Stimulated activated CD4-positive, alpha-beta T cell treated with anti-CD3 and anti-CD28 coated beads, Interleukin-2, amount 100 ng/mL, for 4 hours (primary cell): ENCODE measurements around the gene CDHR5.

Experiments used
- DNase-seq: peaks from one replicate; pipeline ENCODE4 v3.0.0-alpha.2; 2020; ENCODE audit warnings: low read depth

The CDHR5 gene

DNA sequence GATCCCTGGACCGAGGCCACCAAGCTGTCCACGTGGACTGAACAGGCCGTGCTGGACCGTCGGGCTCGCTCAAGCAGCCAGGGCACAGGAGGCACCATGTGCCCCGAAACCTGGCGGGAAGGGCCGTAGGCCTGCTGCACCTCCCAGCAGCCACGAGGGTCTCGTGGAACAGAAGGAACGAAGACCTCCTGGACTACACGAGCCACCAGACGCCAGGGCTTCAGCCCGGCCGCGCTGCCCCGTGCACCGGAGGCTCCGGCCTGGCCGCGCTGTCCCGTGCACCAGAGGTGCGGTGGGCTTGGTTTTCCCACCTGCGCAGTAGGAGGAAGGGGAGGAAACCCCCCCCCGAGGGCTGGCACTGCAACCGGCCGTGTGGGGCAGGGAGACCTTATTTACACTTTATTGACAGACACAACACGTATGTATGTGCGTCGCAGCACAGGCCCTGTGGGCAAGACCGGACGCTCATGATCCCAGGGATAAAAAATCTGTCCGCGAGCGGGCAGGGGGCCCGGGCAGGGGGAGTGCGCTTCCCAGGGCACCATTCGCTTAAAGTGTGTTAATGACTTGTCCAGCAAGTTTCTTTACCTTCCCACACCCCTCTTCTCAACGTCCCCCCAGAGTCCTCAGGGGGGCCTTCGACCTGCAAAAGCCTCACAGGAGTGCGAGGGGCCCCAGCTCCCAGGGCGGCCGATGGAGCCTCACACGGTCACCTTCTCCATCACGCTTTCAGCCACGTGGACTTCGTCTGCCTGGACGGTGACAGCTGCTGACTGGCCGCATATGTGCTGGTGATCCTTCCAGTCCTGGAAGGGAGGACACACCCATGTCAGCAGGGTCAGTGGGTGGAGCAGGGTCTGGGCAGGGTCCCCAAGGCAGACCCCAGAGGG is 19.3 kb upstream of the CDHR5 start:
- no peak for DNase-seq

DNA sequence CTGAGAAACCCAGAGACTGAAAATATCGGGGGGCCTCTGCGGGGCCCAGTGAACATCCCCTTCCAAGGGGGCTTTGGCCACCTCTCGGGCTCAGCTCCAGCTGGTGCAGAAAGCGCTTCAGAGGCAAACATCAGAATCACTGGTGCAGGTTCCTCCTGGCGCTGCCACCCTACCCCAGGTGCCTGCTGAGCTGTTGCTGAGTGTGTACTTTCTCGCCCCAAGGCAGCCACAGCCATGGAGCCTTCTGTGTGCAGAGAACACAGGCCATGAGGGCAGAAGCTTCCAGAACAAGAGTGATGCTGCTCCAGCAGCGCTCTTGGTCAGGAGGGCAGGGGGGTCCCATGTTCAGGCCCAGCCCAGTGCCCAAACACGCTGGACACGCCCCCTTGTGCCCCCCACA is 18.6 kb upstream of the CDHR5 start:
- DNase-seq: no peak

- no peak for DNase-seq
These were observed 17.1 kb upstream of the CDHR5 start for GRCh38 chr11:641806-642370.

- DNase-seq: no peak
These were observed 15.4 kb upstream of the CDHR5 start for GRCh38 chr11:640021-640706.

DNA sequence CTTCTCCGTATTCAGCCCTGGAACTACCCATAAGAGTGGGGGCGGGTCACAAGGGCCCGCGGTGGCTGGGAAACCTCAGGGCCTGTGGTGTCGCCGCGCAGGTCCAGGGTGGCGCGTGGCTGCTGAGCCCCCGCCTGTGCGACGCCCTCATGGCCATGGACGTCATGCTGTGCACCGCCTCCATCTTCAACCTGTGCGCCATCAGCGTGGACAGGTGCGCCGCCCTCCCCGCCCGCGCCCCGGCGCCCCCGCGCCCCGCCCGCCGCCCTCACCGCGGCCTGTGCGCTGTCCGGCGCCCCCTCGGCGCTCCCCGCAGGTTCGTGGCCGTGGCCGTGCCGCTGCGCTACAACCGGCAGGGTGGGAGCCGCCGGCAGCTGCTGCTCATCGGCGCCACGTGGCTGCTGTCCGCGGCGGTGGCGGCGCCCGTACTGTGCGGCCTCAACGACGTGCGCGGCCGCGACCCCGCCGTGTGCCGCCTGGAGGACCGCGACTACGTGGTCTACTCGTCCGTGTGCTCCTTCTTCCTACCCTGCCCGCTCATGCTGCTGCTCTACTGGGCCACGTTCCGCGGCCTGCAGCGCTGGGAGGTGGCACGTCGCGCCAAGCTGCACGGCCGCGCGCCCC is 14.7 kb upstream of the CDHR5 start:
- no peak for DNase-seq

- no peak for DNase-seq
These were observed 14.0 kb upstream of the CDHR5 start for GRCh38 chr11:638631-639331.

DNA sequence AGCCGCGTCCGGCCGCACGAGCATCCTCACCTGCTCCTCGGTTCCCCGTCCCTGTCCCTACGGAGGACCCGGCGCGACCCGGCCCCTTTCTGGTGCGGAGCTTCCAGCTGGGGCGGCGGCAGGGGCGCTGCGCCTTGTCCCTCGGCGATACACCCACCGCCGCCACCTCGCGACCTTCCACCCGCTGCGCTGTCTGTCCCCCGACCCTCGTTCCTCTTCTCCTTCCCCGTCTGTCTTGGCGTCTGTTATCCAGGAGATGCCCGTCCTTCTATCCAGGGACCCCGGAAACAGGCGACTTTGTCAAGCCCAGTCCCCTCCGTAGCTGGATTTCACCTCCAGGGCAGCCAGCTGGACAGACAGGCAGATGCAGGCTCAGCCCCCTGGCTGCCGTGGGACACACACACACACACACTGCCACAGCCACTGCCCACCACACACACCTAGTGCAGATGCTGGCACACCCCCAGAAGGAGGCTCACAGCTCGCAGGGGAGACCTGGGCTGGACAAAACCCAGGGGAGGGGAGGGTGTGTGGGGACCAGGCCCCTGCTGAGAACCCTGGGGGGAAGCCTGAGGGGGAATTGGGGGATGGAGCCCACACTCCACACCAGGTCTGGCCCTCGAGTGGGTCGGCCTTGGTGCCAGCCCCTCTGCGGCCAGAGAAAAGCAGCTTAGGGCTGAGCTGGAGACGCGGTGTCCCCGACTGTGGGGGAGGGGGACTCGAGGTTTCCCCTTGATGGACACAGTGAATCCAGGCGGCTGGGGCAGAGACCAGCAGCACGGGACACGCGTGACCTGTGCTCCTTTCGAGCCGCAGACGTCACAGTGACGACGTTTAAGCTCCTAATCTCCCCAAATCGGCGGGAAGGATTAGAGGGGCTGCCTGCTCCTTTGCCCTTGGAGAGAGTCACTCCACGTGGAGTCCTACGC is 13.1 kb upstream of the CDHR5 start:
- no peak for DNase-seq

GRCh38 chr11:637333-637592 is 12.5 kb upstream of the CDHR5 start:
- no peak for DNase-seq

DNA sequence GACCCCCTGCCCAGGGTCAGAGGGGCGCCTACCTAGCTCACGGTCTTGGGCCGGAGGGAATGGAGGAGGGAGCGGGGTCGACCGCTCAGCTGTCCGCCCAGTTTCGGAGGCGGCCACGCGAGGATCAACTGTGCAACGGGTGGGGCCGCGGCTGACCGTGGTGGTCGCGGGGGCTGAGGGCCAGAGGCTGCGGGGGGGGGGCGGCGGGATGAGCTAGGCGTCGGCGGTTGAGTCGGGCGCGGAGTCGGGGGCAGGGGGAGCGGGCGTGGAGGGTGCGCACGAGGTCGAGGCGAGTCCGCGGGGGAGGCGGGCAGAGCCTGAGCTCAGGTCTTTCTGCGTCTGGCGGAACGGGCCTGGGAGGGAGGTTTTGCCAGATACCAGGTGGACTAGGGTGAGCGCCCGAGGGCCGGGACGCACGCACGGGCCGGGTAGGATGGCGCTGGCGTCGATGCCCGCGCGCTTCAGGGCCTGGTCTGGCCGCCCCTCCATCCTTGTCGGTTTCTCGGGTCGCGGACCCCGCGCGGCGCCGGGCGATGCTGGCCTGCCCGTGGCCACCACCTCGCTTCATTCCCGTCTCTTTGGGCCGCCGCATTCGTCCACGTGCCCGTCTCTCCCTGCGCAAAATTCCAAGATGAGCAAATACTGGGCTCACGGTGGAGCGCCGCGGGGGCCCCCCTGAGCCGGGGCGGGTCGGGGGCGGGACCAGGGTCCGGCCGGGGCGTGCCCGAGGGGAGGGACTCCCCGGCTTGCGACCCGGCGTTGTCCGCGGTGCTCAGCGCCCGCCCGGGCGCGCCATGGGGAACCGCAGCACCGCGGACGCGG is 12.0 kb upstream of the CDHR5 start, which contains the start of gene DRD4:
Gene DRD4, plus strand, starts transcription at position 759 of the 822 bp plus-strand sequence. Its CDS starts 36 bp downstream, at position 795.
- DNase-seq: no peak

GRCh38 chr11:635945-636510 is 11.3 kb upstream of the CDHR5 start:
- DNase-seq: no peak

- no peak for DNase-seq
These were observed 6.1 kb upstream of the CDHR5 start for GRCh38 chr11:630871-631270.

DNA sequence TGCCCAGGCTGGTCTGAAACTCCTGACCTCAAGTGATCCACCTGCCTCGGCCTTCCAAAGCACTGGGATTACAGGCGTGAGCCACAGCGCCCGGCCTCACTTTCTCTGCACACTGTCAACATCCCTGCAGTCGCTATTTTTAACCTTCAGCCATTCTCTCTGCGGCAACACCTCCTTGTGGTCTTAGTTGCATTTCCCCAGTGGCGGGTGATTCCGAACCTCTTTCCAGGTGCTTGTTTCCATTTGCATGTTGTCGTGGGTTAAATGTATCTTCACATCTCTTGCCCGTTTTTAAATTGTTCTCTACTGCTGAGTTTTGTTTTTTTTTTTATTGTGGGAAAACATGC is 4.5 kb upstream of the CDHR5 start:
- DNase-seq: no peak

GRCh38 chr11:628056-628455 is 3.3 kb upstream of the CDHR5 start:
- DNase-seq: no peak

DNA sequence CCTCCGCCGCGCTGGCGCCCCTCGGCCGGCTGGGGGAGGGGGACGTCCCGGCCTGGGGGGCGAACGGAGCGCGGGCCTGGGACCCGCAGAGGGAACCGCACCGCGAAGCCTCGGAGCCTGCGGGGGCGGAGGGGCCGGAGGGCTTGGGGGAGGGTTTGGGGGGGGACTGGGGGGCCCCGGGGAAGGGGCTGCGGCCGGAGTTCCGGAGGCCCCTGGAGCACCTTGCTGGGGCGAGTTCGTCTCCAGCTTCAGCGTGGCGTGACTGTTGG is 2.5 kb upstream of the CDHR5 start:
- DNase-seq: no peak

DNA sequence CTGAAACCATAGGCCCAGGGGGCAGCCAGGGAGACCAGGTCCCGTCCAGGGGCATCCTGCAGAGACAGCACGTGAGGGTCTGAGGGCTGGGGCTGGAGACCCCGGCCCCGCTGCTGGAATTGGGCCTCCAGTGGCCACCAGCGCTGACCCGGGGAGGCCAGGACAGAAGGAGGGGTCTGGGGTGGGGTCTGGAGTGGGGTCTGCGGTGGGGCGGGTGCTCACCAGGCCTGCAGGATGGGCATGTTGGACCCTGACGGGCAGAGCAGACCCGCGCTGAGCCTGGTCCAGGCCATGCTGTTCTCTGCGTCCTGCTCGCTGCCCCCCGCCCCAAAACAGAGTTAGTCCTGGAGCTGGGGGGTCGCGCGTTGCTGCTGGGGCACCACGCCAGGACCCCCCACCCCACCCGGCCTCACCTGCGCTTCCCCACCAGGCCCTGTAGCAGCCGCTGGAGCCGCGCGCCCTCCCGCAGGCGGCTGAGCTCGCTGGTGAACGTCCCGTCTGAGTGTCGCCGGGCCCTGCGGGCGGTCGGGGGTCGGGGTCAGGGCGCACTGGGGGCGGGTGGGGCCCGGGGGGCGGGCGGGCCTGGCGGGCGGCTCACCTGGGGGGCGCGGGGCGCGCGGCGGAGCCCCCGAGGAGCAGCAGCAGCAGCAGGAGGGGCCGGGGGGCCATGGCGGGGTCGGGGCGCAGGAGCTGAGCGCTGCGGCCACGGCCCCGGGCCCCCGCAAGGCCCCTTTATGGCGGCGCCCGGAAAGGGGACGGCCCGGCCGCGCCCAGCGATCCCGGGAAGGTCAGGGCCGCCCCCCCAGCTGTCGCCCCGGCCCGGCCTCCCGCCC is 1.9 kb upstream of the CDHR5 start, which contains the start of gene SCT:
Gene SCT, minus strand, starts transcription at position 707 of the 833 bp plus-strand sequence. Its CDS starts 38 bp downstream, at position 669.
- DNase-seq: no peak

DNA sequence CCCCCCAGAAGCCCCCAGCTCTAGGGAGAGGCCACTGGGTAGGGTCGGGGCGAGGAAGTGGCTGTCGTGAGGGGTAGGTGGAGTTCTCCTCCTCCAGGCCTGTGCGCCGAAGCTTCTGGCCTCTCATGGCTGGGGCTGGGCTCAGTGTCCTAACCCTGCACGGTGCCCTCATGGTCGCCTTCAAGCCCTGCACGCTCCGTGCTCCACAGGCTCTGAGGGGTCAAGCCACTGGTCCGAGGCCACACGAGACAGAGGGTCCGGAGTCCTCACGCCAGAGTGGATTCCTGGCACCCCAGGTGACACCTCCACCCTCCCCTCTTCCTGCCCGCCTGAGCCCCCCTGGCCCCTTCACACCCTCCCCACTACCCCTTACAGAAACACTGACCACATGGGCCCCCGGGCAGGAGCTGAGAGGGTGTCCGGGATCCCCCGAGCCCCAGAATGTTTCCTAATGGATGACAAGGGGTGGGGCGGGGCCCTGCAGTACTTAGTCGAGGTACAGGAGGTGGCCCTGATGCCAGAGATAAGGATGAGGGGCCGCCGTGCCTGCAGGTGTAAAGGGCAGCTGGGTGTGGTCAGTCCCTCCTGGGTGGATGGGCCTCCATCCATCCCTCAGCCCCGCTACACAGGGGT is 997 bp upstream of the CDHR5 start:
- DNase-seq: no peak

GRCh38 chr11:623999-624704 is 603 bp downstream of the CDHR5 start:
- DNase-seq: no peak

DNA sequence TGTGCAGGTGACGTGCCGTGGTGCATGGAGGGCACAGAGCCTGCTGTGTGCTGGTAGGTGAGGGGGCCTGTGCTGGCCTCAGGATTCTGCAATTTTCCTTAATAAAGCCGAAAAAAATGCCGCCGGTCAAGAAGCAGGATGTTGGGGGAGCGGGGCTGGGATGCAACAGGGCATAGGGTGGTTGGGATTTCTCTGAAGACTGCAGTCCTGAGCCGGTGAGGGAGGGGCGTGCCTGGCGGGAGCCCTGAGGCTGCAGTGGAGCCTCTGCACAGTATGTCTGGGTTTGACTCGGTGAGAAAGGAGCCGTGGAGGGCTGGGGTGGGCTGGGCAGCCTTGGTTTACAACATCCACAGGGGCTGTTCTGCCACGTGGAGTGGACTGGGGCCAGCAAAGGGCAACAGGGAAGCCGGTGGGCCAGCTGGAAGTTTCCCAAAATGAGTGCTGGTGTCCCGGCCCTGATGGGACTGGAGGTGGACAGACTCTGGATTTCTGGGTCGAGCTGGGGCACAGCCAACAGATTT is 1.3 kb downstream of the CDHR5 start:
- DNase-seq: no peak
